Stomach (tissue), 9 donors: ENCODE results near the gene MSI2. TPM values are rescaled to one million over a fixed set of nuclear protein-coding genes. Genes with fewer than 3 reads are reported as not detected.

Experiments
- DNase-seq, 2 donors: peaks; one replicate each; pipeline versions ENCODE4 v3.0.0 to v3.0.0-alpha.2; 2013 to 2019
- H3K27ac ChIP-seq, 5 donors: fragments of 200-600 bp in 4 of 5; sonication (generic) in 4 of 5; one replicate each; pipeline ENCODE4 v1.5.1; 2013 to 2019; ENCODE audit warnings: mild to moderate bottlenecking in 1 of 5, moderate library complexity in 1 of 5
- H3K27me3 ChIP-seq, 3 donors: fragments of 200-600 bp; sonication (generic); one replicate each; pipeline ENCODE4 v1.5.1; 2017 to 2019; ENCODE audit warnings: mixed run types in 1 of 3
- H3K36me3 ChIP-seq, 4 donors: fragments of 200-600 bp; sonication (generic); 1 replicate in 3 of 4; 2 replicates in 1 of 4; pipeline ENCODE4 v1.5.1; 2016 to 2019
- H3K4me1 ChIP-seq, 4 donors: fragments of 200-600 bp; sonication (generic); one replicate each; pipeline ENCODE4 v1.5.1; 2016 to 2019
- H3K4me3 ChIP-seq, 4 donors: fragments of 200-600 bp; sonication (generic) in 3 of 4; one replicate each; pipeline ENCODE4 v1.5.1; 2016 to 2019; ENCODE audit warnings: mild to moderate bottlenecking in 1 of 4
- H3K9me3 ChIP-seq, 4 donors: fragments of 200-600 bp; sonication (generic); one replicate each; pipeline ENCODE4 v1.5.1; 2016 to 2019
- CTCF ChIP-seq, 7 experiments: fragments of 450-650 bp in 4 of 7; fragments of 200-600 bp in 3 of 7; sonication (generic) in 3 of 7; IDR thresholded peaks; one replicate each; pipeline ENCODE4 v1.5.1; 2016 to 2019; ENCODE audit warnings: antibody characterized with exemption in 7 of 7, control low read depth in 2 of 7, mild to moderate bottlenecking in 1 of 7
- EP300 ChIP-seq: sonication (generic); formaldehyde crosslinking; IDR thresholded peaks from one replicate; pipeline ENCODE4 v1.6.1; 2017; ENCODE audit warnings: antibody characterized with exemption
- POLR2A ChIP-seq, 4 donors: fragments of 450-650 bp; IDR thresholded peaks; one replicate each; pipeline ENCODE4 v1.6.1; 2016; ENCODE audit warnings: antibody characterized with exemption in 4 of 4, control low read depth in 2 of 4, mild to moderate bottlenecking in 1 of 4, moderate library complexity in 1 of 4
- POLR2AphosphoS5 ChIP-seq, 3 donors: sonication (generic); formaldehyde crosslinking; IDR thresholded peaks; one replicate each; pipeline ENCODE4 v1.6.1; 2016; ENCODE audit warnings: antibody characterized with exemption in 3 of 3
- WGBS, 5 donors: extraction: QIAGEN DNeasy Blood & Tissue Kit in 3 of 5; methylation state at CpG; one replicate each; pipeline versions ENCODE4 v1.1.5 to v1.1.7; 2013 to 2018; 5-methylcytosine and 5-hydroxymethylcytosine counted together
- intact Hi-C: fragments of 100-400 bp; cut with DNase I; formaldehyde crosslinking; loops from one replicate; pipeline ENCODE4 v1.15.1; 2023; ENCODE audit warnings: low total_unique reads
- polyA plus RNA-seq, 3 donors: library from polyadenylated mRNA; stranded (reverse); fragments of 200-250 nt; gene quantifications; one replicate each; pipeline ENCODE4 v1.2.3, GENCODE V29; 2013
- total RNA-seq, 5 donors: library from RNA; depleted of rRNA; stranded (reverse); fragments of >200 nt; gene quantifications; one replicate each; pipeline versions ENCODE4 v1.1.0 to v1.2.3, GENCODE V29; 2014 to 2016
- donor health status: healthy with polysubstance abuse.
- donor health status: Bipolar disorder and iron deficiency.
- donor health status: healthy.

MSI2 gene
- total and polyA plus RNA-seq, 8 donors, result 8.3 to 72.4 (median 22.9) TPM

GRCh38 chr17:57628421-57628820 is 372.1 kb downstream of the MSI2 start:
- no peak for TF ChIP-seq CTCF (IDR thresholded peaks at IDR 0.05)
- no peak for TF ChIP-seq EP300
- no peak for TF ChIP-seq POLR2A (IDR thresholded peaks at IDR 0.05)
- TF ChIP-seq POLR2AphosphoS5 (IDR thresholded peaks at IDR 0.05), result no peak
- Histone ChIP-seq H3K9me3 (no peaks in the 10 kb centered on the region), H3K4me1 (peaks cover 0 to 7% (median 0%) of the 10 kb centered on the region in 4 donors), H3K4me3 (no peak overlapping the region), H3K27me3 (no peaks in the 10 kb centered on the region), H3K36me3 (peaks cover 0 to 57% (median 52%) of the 10 kb centered on the region in 4 donors), H3K27ac (no peak overlapping the region)
- DNase-seq, result no peak
- intact Hi-C loops, result no loop called here
- WGBS, 5 donors, result 94 to 99% (median 97%) methylated on average over 6 to 9 of the region's 9 CpGs

- DNase-seq, result no peak
- 84 to 92% (median 91%) methylated on average over 8 of the region's 8 CpGs for WGBS, 5 donors
- intact Hi-C loops, result no loop called here
Observed at GRCh38 chr17:57629470-57629869, 373.1 kb downstream of the MSI2 start.

GRCh38 chr17:57629886-57630285 is 373.6 kb downstream of the MSI2 start:
- DNase-seq, result no peak
- H3K4me3 ChIP-seq, result no peak overlapping the region
- no peaks in the 10 kb centered on the region for H3K9me3 ChIP-seq
- H3K27ac ChIP-seq, result no peak overlapping the region
- TF ChIP-seq POLR2A (IDR thresholded peaks at IDR 0.05), result no peak
- TF ChIP-seq CTCF (IDR thresholded peaks at IDR 0.05), result no peak
- no peak for TF ChIP-seq EP300
- TF ChIP-seq POLR2AphosphoS5 (IDR thresholded peaks at IDR 0.05), result no peak
- peaks cover 0 to 64% (median 55%) of the 10 kb centered on the region in 4 donors for H3K36me3 ChIP-seq
- 86 to 100% (median 93%) methylated on average over 4 of the region's 4 CpGs for WGBS, 5 donors
- no peaks in the 10 kb centered on the region for H3K4me1 ChIP-seq
- intact Hi-C loops, result no loop called here
- no peaks in the 10 kb centered on the region for H3K27me3 ChIP-seq

More at GRCh38 chr17:57629470-57629869, 373.1 kb downstream of the MSI2 start:
- Histone ChIP-seq H3K36me3 (peaks cover 0 to 64% (median 55%) of the 10 kb centered on the region in 4 donors), H3K4me3 (no peak overlapping the region), H3K9me3 (no peaks in the 10 kb centered on the region), H3K27me3 (no peaks in the 10 kb centered on the region), H3K4me1 (no peaks in the 10 kb centered on the region), H3K27ac (no peak overlapping the region)
- no peak for TF ChIP-seq POLR2AphosphoS5 (IDR thresholded peaks at IDR 0.05)
- TF ChIP-seq EP300, result no peak
- no peak for TF ChIP-seq CTCF (IDR thresholded peaks at IDR 0.05)
- no peak for TF ChIP-seq POLR2A (IDR thresholded peaks at IDR 0.05)

GRCh38 chr17:57630736-57631135 is 374.4 kb downstream of the MSI2 start:
- no peaks in the 10 kb centered on the region for H3K27me3 ChIP-seq
- TF ChIP-seq EP300 (no peak), POLR2AphosphoS5 (IDR thresholded peaks at IDR 0.05) (no peak), POLR2A (IDR thresholded peaks at IDR 0.05) (no peak), CTCF (IDR thresholded peaks at IDR 0.05) (no peak)
- no peaks in the 10 kb centered on the region for H3K4me1 ChIP-seq
- peaks cover 0 to 64% (median 55%) of the 10 kb centered on the region in 4 donors for H3K36me3 ChIP-seq
- WGBS, 5 donors, result 92 to 98% (median 97%) methylated on average over 4 to 8 of the region's 8 CpGs
- no peak overlapping the region for H3K4me3 ChIP-seq
- intact Hi-C loops, result no loop called here
- H3K9me3 ChIP-seq, result no peaks in the 10 kb centered on the region
- no peak overlapping the region for H3K27ac ChIP-seq
- DNase-seq, result no peak
